ENCODE results near the gene ZNF555.

ZNF555 gene

GRCh38 chr19:2906631-2907195, 65.4 kb downstream of the ZNF555 start:
- TF ChIP-seq ISL1 (CRISPR knock-in tag; IDR thresholded peaks at IDR 0.05) = no peak
- ATAC-seq = no peak
